PC-9 (cell line): ENCODE data around the gene VPS36. TPM values are rescaled to one million over a fixed set of nuclear protein-coding genes. Genes with fewer than 3 reads are reported as not detected.
"Not testable (repeated sequence)": the region's sequence is repeated elsewhere in the genome, so short reads cannot be mapped to it uniquely, and the experiment has no call there.

Experiments
- Bru-seq: library from RNA; stranded (reverse); fragments of 400-500 nt; gene quantifications from one replicate; lab custom pipeline; 2021; lab: Mats Ljungman, UMichigan
- BruChase-seq, 2 experiments: library from RNA; stranded (reverse); fragments of 400-500 nt; gene quantifications; one replicate each; lab custom pipeline; 2021; lab: Mats Ljungman, UMichigan
- BruUV-seq: library from RNA; stranded (reverse); fragments of 400-500 nt; replicated peaks from 2 replicates; lab custom pipeline; 2021; lab: Mats Ljungman, UMichigan
- CTCF ChIA-PET: fragments of 300-600 bp; sonication (Branson Sonifier 250); formaldehyde crosslinking; loops from one replicate; lab custom pipeline; 2022; ENCODE audit warnings: antibody characterized with exemption; lab: Charles Lee
- POLR2A ChIA-PET: fragments of 300-600 bp; sonication (Branson Sonifier 250); formaldehyde crosslinking; loops from one replicate; lab custom pipeline; 2022; ENCODE audit warnings: antibody characterized with exemption; ENCODE audit not compliant: unreplicated experiment; lab: Charles Lee
- DNase-seq, 2 experiments: peaks; one replicate each; pipeline versions ENCODE4 v3.0.0 to v3.0.0-alpha.2; 2015 to 2022; ENCODE audit warnings: mixed read lengths in 1 of 2
- H2AFZ ChIP-seq: fragments of 200-600 bp; sonication (generic); 2 replicates; pipeline ENCODE4 v1.8.1; 2017; ENCODE audit warnings: antibody characterized with exemption
- H3F3A ChIP-seq: fragments of 200-600 bp; sonication (generic); 2 replicates; pipeline ENCODE4 v1.8.1; 2017; ENCODE audit warnings: antibody characterized with exemption, mild to moderate bottlenecking, low read depth; ENCODE audit not compliant: insufficient read depth
- H3K27ac ChIP-seq: fragments of 200-600 bp; sonication (generic); 2 replicates; pipeline ENCODE4 v1.6.1; 2016; ENCODE audit warnings: mixed run types
- H3K27me3 ChIP-seq: fragments of 200-600 bp; sonication (generic); 2 replicates; pipeline ENCODE4 v1.6.1; 2016; ENCODE audit warnings: low read depth, mixed run types; ENCODE audit not compliant: insufficient read depth
- H3K36me3 ChIP-seq: fragments of 200-600 bp; sonication (generic); 2 replicates; pipeline ENCODE4 v1.6.1; 2016; ENCODE audit warnings: low read depth, mixed run types
- H3K4me1 ChIP-seq: fragments of 200-600 bp; sonication (generic); replicated peaks from 2 replicates; pipeline ENCODE4 v1.6.1; 2016; ENCODE audit warnings: mixed run types; ENCODE audit not compliant: insufficient read depth
- H3K4me2 ChIP-seq: fragments of 200-600 bp; sonication (generic); 2 replicates; pipeline ENCODE4 v1.6.1; 2017; ENCODE audit warnings: mixed run types
- H3K4me3 ChIP-seq: fragments of 200-600 bp; sonication (generic); 2 replicates; pipeline ENCODE4 v1.6.1; 2016; ENCODE audit warnings: mixed run types
- H3K79me2 ChIP-seq: fragments of 200-600 bp; sonication (generic); 2 replicates; pipeline ENCODE4 v1.6.1; 2017; ENCODE audit warnings: low read depth, mixed run types
- H3K9me2 ChIP-seq: fragments of 200-600 bp; sonication (generic); 2 replicates; pipeline ENCODE4 v1.8.1; 2017; ENCODE audit warnings: mild to moderate bottlenecking; ENCODE audit not compliant: insufficient read depth
- H3K9me3 ChIP-seq: fragments of 200-600 bp; sonication (generic); 2 replicates; pipeline ENCODE4 v1.8.1; 2016; ENCODE audit warnings: low read depth; ENCODE audit not compliant: insufficient read depth
- H4K20me1 ChIP-seq: fragments of 200-600 bp; sonication (generic); 2 replicates; pipeline ENCODE4 v1.8.1; 2017; ENCODE audit not compliant: insufficient read depth
- EZH2 ChIP-seq: fragments of 200-600 bp; sonication (generic); IDR thresholded peaks from 2 replicates; pipeline ENCODE4 v1.8.0; 2017; ENCODE audit warnings: antibody characterized with exemption, low read depth
- intact Hi-C: fragments of 100-400 bp; cut with micrococcal nuclease; formaldehyde crosslinking; loops from one replicate; pipeline ENCODE4 v1.10.0; 2022; ENCODE audit not compliant: unreplicated experiment
- long read RNA-seq: library from polyadenylated mRNA; stranded (forward); transcript quantifications from one replicate; pipeline ENCODE4 v2.0.0, GENCODE V29; 2022
- total RNA-seq: library from RNA; stranded (reverse); gene quantifications from 2 replicates; pipeline ENCODE4 v1.2.3, GENCODE V29; 2021
- TF ChIP-seq, protein P1 (sequence below): fragments of 200-600 bp; sonication (generic); conservative IDR thresholded peaks from 2 replicates; pipeline ENCODE4 v1.6.1; 2017; ENCODE audit warnings: mixed run types, antibody characterized with exemption, mild to moderate bottlenecking, moderate library complexity

The VPS36 gene, protein sequence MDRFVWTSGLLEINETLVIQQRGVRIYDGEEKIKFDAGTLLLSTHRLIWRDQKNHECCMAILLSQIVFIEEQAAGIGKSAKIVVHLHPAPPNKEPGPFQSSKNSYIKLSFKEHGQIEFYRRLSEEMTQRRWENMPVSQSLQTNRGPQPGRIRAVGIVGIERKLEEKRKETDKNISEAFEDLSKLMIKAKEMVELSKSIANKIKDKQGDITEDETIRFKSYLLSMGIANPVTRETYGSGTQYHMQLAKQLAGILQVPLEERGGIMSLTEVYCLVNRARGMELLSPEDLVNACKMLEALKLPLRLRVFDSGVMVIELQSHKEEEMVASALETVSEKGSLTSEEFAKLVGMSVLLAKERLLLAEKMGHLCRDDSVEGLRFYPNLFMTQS
- total RNA-seq (28.1 and 31.6 TPM in 2 replicates), Bru-seq, nascent RNA (percentile 82 among the genes with signal in this experiment), BruChase-seq, experiment 1, labeled RNA remaining after a 2-hour chase (percentile 93 among the genes with signal in this experiment), BruChase-seq, experiment 2, labeled RNA remaining after a 6-hour chase (percentile 87 among the genes with signal in this experiment)
- long read RNA-seq, full-length matches to known transcripts: 27 of 39 reads
- long read RNA-seq, partial matches to known transcripts: 2 of 39 reads
- long read RNA-seq, other reads (novel, unspliced or antisense): 10 of 39 reads

- ChIA-PET POLR2A (no interaction called here), CTCF (interaction anchor here (0.6 to 1.8 kb wide), 10 partner anchors 12 to 639 kb away, joined by 3 to 8 read pairs (median 4); no protein-coding TSS in a partner anchor)
- H3K27ac ChIP-seq: peak within 1 kb of the TSS; percentile 58
- H3K4me1 ChIP-seq: peaks cover 52% of the 10 kb centered on the region
- H3F3A ChIP-seq: no peaks in the 10 kb centered on the region
- 0 out of 2 replicates have a peak, but pooled peaks cover under 1% of the 10 kb centered on the region for H3K36me3 ChIP-seq
- peaks cover 39% of the 10 kb centered on the region for H3K79me2 ChIP-seq
- peak within 1 kb of the TSS; percentile 65 for H3K4me3 ChIP-seq
- H3K9me2 ChIP-seq: no peaks in the 10 kb centered on the region
- intact Hi-C loops: loop anchor here (1.0 to 10.0 kb wide), 8 partner anchors 107 to 648 kb away; partner anchors contain the start of genes ALG11, ATP7B, DHRS12 and NEK5
- H3K4me2 ChIP-seq: peak within 1 kb of the TSS; percentile 85
- peak; percentile 76 to 96 for DNase-seq
- H3K27me3 ChIP-seq: no peaks in the 10 kb centered on the region
- H4K20me1 ChIP-seq: 0 out of 2 replicates have a peak, but pooled peaks cover 3% of the 10 kb centered on the region
- peak within 1 kb of the TSS; percentile 79 for H2AFZ ChIP-seq
- TF ChIP-seq, protein P1, sequence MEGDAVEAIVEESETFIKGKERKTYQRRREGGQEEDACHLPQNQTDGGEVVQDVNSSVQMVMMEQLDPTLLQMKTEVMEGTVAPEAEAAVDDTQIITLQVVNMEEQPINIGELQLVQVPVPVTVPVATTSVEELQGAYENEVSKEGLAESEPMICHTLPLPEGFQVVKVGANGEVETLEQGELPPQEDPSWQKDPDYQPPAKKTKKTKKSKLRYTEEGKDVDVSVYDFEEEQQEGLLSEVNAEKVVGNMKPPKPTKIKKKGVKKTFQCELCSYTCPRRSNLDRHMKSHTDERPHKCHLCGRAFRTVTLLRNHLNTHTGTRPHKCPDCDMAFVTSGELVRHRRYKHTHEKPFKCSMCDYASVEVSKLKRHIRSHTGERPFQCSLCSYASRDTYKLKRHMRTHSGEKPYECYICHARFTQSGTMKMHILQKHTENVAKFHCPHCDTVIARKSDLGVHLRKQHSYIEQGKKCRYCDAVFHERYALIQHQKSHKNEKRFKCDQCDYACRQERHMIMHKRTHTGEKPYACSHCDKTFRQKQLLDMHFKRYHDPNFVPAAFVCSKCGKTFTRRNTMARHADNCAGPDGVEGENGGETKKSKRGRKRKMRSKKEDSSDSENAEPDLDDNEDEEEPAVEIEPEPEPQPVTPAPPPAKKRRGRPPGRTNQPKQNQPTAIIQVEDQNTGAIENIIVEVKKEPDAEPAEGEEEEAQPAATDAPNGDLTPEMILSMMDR: peak; percentile 95
- no peak for TF ChIP-seq EZH2
- BruUV-seq: no TSS peak
- H3K9me3 ChIP-seq: no peaks in the 10 kb centered on the region
These were observed at the start of gene VPS36 for GRCh38 chr13:52450012-52450792. Gene VPS36 (minus strand): TSS chr13:52450634. CDS start chr13:52450594, 40 bp downstream.

DNA sequence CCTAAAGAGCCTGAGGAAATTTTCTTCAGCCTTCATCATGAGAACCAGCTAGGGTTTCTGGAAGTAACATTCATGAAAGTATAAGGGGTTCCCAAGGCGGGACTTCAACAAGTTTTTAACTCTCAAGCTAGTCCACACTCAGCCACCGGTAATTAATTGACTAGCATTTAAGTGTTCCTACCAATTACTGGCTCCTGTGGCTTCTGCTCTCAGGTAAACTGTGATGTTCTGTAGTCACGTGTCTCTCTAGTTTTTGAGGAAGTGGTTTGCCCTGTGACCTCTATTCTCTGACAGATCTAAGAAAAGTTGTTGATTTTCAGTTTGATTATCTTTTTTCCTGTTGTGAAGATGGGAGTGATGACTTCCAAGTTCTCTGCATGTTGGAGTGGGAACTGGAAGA is 47.5 kb upstream of the VPS36 start:
- H3K9me2 ChIP-seq, CTCF ChIA-PET, H3K4me1 ChIP-seq, DNase-seq, BruUV-seq, H3K36me3 ChIP-seq, H3K4me2 ChIP-seq, H3F3A ChIP-seq, H3K27me3 ChIP-seq, H3K9me3 ChIP-seq, H3K79me2 ChIP-seq, H4K20me1 ChIP-seq, H2AFZ ChIP-seq, H3K4me3 ChIP-seq, POLR2A ChIA-PET, intact Hi-C loops, H3K27ac ChIP-seq: not testable (repeated sequence)

DNA sequence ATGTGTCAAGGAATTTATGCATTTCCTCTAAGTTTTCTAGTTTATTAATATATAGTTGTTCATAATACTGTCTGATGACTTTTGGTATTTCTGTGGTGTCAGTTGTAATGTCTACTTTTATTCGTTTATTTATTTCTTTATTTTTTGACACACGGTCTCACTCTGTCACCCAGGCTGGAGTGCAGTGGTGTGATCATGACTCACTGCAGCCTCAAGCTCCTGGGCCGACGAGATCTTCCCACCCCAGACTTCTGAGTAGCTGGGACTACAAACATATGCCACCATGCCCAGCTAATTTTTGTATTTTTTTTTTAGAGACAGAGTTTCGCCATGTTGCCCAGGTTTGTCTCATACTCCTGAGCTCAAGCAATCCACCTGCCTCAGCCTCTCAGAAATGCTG is 43.8 kb upstream of the VPS36 start:
- intact Hi-C loops, H3K4me2 ChIP-seq, H3K79me2 ChIP-seq, H3K4me3 ChIP-seq, H2AFZ ChIP-seq, BruUV-seq, H3K27me3 ChIP-seq, H3K36me3 ChIP-seq, H3K27ac ChIP-seq, CTCF ChIA-PET, H3F3A ChIP-seq, H3K9me2 ChIP-seq, POLR2A ChIA-PET, DNase-seq, H3K9me3 ChIP-seq, H4K20me1 ChIP-seq, H3K4me1 ChIP-seq: not testable (repeated sequence)

DNA sequence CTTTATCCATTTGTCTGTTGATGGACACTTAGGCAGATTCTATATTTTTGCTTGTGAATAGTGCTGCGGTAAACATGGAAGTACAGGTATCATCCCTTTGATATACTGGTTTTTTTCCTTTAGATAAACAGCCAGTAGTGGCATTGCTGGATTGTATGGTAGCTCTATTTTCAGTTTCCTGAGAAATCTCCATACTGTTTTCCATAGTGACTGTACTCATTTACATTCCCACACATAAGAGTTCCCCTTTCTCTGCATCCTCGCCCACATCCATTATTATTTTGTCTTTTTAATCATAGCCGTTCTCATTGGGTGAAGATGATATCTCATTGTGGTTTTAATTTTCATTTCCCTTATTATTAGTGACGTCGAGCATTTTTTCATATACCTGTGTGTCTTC is 40.6 kb upstream of the VPS36 start:
- H2AFZ ChIP-seq, H3K4me2 ChIP-seq, H3K4me3 ChIP-seq, H4K20me1 ChIP-seq, H3K4me1 ChIP-seq, H3K27ac ChIP-seq, intact Hi-C loops, CTCF ChIA-PET, H3K36me3 ChIP-seq, BruUV-seq, H3F3A ChIP-seq, H3K9me2 ChIP-seq, H3K79me2 ChIP-seq, H3K9me3 ChIP-seq, H3K27me3 ChIP-seq, POLR2A ChIA-PET, DNase-seq: not testable (repeated sequence)

DNA sequence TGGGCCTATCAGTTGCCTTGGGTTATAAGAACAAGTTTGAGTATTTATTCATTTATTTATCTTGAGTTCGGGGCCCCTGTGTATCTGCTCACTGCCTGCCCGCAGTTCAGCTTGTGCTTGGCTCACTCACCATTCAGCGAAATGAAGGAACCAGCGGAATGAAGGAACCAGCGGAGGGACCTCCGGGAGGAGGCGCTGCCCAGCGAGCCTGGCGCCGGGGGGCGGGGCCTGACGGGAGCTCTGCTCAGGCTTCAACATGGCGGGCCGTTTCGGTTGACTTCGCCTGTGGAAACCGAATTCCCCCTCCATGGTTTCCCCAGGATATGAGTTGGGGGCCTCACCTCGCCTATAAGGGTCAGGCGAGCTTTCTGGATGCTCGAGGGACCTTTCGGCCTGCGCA is 38.3 kb upstream of the VPS36 start:
- H3F3A ChIP-seq, H3K9me3 ChIP-seq, H3K4me3 ChIP-seq, CTCF ChIA-PET, H3K9me2 ChIP-seq, H3K79me2 ChIP-seq, H3K27me3 ChIP-seq, H3K27ac ChIP-seq, H3K4me1 ChIP-seq, DNase-seq, BruUV-seq, H2AFZ ChIP-seq, POLR2A ChIA-PET, H4K20me1 ChIP-seq, H3K4me2 ChIP-seq, H3K36me3 ChIP-seq, intact Hi-C loops: not testable (repeated sequence)

GRCh38 chr13:52487078-52487477 is 36.6 kb upstream of the VPS36 start:
- H3K9me3 ChIP-seq, BruUV-seq, CTCF ChIA-PET, H3K27me3 ChIP-seq, H3K4me1 ChIP-seq, H3K4me2 ChIP-seq, H3K27ac ChIP-seq, H3K79me2 ChIP-seq, H3K36me3 ChIP-seq, intact Hi-C loops, DNase-seq, H4K20me1 ChIP-seq, H3K9me2 ChIP-seq, POLR2A ChIA-PET, H3F3A ChIP-seq, H3K4me3 ChIP-seq, H2AFZ ChIP-seq: not testable (repeated sequence)
